Lower lobe of right lung (tissue), 2 donors: Measurements from ENCODE around the gene RAB29. TPM values are rescaled to one million over a fixed set of nuclear protein-coding genes. Genes with fewer than 3 reads are reported as not detected.
A peak's percentile ranks its signal among the peaks of the same experiment; 100 is the strongest.

Experiments
- ATAC-seq, 2 donors: fragments of 200-7000 bp; cut with Tn5 transposase; one replicate each; pipeline ENCODE4 v1.9.1; 2020 to 2022; ENCODE audit warnings: mild to moderate bottlenecking in 2 of 2, moderate library complexity in 2 of 2
- DNase-seq: peaks from one replicate; pipeline ENCODE4 v3.0.0-alpha.2; 2020
- H3K27ac ChIP-seq: fragments of 200-600 bp; one replicate; pipeline ENCODE4 v1.8.0; 2022
- H3K27me3 ChIP-seq: fragments of 200-600 bp; one replicate; pipeline ENCODE4 v1.8.0; 2022; ENCODE audit warnings: low read depth
- H3K36me3 ChIP-seq: fragments of 200-600 bp; one replicate; pipeline ENCODE4 v1.8.0; 2022; ENCODE audit warnings: mild to moderate bottlenecking
- H3K4me1 ChIP-seq: fragments of 200-600 bp; one replicate; pipeline ENCODE4 v1.8.0; 2022
- H3K4me3 ChIP-seq: fragments of 200-600 bp; one replicate; pipeline ENCODE4 v1.8.0; 2022; ENCODE audit warnings: mild to moderate bottlenecking
- H3K9me3 ChIP-seq: fragments of 200-600 bp; one replicate; pipeline ENCODE4 v1.8.0; 2022
- intact Hi-C: fragments of 100-400 bp; cut with DNase I; formaldehyde crosslinking; loops from one replicate; pipeline ENCODE4 v1.11.0; 2022
- total RNA-seq: library from RNA; stranded (reverse); fragmentation: NEBNext Ultra II Directional; extraction: Animal tissue kit (Norgen Biotek cat#: 25700); gene quantifications from one replicate; pipeline ENCODE4 v1.2.1, GENCODE V29; 2021
- TF ChIP-seq, protein P1 (sequence below): fragments of 200-600 bp; IDR thresholded peaks from one replicate; pipeline ENCODE4 v1.8.0; 2022; ENCODE audit warnings: antibody characterized with exemption, mild to moderate bottlenecking
- donor health status: DM: no; HTN: yes; CAD: no; lungs with severe emphysema.

The RAB29 gene
- total RNA-seq, 1 donor from 2014 or later: 23.9 TPM

DNA sequence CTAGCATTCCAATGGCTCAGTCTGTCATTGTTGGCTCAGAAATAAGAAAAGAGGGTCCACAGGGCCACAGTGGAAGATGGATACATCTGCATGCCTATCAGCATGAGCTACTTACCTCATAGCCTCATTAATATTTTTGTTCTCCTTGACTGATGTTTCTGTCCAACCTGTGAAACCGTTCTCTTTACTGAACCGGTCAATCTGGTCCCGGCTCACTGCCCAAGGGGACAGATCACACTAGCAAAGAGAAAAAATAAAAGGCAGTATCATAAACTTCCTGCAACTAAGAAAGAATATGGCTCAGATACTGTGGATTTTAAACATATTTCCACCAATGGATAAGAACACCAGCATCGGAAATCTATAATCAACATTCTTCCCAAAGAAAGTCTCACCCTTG lies 4.7 kb downstream of the RAB29 start:
- no peak overlapping the region for H3K27ac ChIP-seq
- peaks cover 14% of the 10 kb centered on the region for H3K36me3 ChIP-seq
- no peaks in the 10 kb centered on the region for H3K9me3 ChIP-seq
- TF ChIP-seq, protein P1, sequence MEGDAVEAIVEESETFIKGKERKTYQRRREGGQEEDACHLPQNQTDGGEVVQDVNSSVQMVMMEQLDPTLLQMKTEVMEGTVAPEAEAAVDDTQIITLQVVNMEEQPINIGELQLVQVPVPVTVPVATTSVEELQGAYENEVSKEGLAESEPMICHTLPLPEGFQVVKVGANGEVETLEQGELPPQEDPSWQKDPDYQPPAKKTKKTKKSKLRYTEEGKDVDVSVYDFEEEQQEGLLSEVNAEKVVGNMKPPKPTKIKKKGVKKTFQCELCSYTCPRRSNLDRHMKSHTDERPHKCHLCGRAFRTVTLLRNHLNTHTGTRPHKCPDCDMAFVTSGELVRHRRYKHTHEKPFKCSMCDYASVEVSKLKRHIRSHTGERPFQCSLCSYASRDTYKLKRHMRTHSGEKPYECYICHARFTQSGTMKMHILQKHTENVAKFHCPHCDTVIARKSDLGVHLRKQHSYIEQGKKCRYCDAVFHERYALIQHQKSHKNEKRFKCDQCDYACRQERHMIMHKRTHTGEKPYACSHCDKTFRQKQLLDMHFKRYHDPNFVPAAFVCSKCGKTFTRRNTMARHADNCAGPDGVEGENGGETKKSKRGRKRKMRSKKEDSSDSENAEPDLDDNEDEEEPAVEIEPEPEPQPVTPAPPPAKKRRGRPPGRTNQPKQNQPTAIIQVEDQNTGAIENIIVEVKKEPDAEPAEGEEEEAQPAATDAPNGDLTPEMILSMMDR: no peak
- no peak overlapping the region for H3K4me3 ChIP-seq
- ATAC-seq (no peak), DNase-seq (no peak)
- H3K4me1 ChIP-seq: peaks cover 12% of the 10 kb centered on the region
- intact Hi-C loops: no loop called here
- H3K27me3 ChIP-seq: no peaks in the 10 kb centered on the region

DNA sequence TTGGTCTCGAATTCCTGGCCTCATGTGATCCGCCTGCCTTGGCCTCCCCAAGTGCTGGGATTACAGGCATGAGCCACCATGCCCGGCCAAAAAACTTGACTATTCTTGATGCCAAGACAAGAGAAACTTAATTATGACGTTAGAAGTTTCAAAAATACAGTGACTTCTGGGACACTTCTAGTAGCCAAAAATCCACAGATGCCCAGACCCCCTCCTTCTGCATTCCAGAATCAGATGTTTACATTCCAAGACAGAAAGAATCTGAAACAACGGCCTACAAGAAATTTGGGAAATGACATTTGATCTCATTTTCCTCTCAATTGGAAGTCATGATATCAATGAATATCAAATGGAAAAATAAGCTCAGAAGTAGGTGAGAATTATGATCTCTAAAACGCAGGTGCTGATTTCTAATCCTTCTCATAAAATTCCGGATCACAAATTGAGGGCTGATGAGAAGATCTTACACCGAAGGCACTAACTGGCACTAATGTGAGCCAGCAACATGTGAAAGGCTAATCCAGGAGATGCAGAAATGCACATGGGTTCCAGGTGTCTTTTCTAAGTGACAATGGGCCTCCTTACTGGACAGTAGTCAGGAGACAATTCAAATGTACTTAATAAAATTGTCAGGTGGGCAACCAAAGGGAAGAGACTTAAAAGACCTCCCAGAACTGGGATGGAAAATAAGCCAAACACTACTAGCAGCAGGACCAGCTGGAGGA lies 5.5 kb downstream of the RAB29 start:
- H3K4me1 ChIP-seq: peaks cover 9% of the 10 kb centered on the region
- no peak for ATAC-seq
- peaks cover 14% of the 10 kb centered on the region for H3K36me3 ChIP-seq
- intact Hi-C loops: no loop called here
- no peaks in the 10 kb centered on the region for H3K27me3 ChIP-seq
- DNase-seq: no peak
- H3K4me3 ChIP-seq: no peak overlapping the region
- no peaks in the 10 kb centered on the region for H3K9me3 ChIP-seq
- TF ChIP-seq, protein P1: no peak
- peak overlapping the region; percentile 44 for H3K27ac ChIP-seq

DNA sequence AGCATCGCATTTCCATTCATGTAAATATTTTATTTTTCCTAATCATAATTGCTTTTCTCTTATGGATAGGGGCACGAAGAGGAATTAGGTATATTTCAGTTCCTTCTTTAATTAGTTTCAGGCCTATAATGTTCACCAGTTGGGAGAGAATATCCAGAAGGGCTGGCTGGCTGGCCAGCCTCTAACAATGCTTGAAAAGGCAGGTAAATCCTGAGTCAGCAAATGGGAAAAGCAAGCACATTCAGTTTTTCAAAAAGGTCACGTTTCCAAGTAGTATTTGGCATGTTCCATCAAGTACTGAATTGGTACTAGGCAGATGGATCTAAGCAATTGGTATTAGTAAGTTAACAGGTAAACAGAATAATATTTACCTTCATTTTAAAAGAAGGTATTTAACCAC lies 8.0 kb downstream of the RAB29 start:
- H3K27ac ChIP-seq: no peak overlapping the region
- ATAC-seq (no peak), DNase-seq (no peak)
- H3K4me3 ChIP-seq: no peak overlapping the region
- TF ChIP-seq, protein P1: no peak
- intact Hi-C loops: no loop called here
- H3K4me1 ChIP-seq: no peaks in the 10 kb centered on the region
- H3K9me3 ChIP-seq: no peaks in the 10 kb centered on the region
- no peaks in the 10 kb centered on the region for H3K27me3 ChIP-seq
- peaks cover 14% of the 10 kb centered on the region for H3K36me3 ChIP-seq

DNA sequence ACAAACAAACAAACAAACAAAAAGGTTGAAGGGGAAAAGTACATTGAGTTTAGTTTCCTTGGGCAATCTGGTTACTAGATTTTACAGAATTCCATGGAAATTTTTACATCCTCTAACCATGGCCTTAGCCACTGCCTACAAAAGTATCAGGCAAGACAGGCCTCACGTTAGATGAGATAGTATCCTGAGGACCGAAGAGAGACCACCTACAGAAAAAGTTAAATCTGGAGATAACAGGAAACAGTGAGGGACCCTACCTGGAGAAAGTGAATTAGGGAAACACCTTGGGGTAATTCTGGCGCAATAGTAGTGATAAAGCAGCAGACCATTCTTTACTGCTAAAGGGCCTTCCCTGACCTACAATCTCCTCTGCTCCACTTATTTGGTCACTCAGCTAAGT lies 8.7 kb downstream of the RAB29 start:
- intact Hi-C loops: no loop called here
- Histone ChIP-seq H3K27me3 (no peaks in the 10 kb centered on the region), H3K9me3 (no peaks in the 10 kb centered on the region), H3K27ac (no peak overlapping the region), H3K36me3 (peaks cover 14% of the 10 kb centered on the region), H3K4me1 (no peaks in the 10 kb centered on the region), H3K4me3 (no peak overlapping the region)
- DNase-seq: no peak
- ATAC-seq: no peak
- TF ChIP-seq, protein P1: no peak

DNA sequence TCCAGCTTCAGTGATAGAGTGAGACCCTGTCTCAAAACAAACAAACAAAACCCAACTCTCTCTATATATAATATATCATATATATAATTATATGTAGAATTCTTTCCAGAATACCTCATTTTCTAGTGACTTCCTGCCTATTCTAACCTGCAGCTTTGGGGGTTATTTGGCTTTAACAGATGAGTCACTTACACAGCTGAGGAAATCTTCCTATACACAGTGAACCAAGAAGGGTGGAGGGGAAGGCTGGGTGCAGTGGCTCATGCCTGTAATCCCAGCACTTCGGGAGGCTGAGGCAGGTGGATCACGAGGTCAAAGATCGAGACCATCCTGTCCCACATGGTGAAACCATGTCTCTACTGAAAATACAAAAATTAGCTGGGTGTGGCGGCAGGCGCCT lies 9.2 kb downstream of the RAB29 start:
- TF ChIP-seq, protein P1: no peak
- no peak for DNase-seq
- Histone ChIP-seq H3K4me3 (no peak overlapping the region), H3K9me3 (no peaks in the 10 kb centered on the region), H3K36me3 (peaks cover 14% of the 10 kb centered on the region), H3K27ac (no peak overlapping the region), H3K4me1 (no peaks in the 10 kb centered on the region), H3K27me3 (no peaks in the 10 kb centered on the region)
- ATAC-seq: no peak
- intact Hi-C loops: no loop called here
